Gastroesophageal sphincter (tissue), 3 donors: ENCODE data around the gene CYP3A4.

Experiments used
- CTCF ChIP-seq, 4 experiments: fragments of 200-600 bp in 2 of 4; fragments of 450-650 bp in 2 of 4; sonication (generic) in 1 of 4; IDR thresholded peaks; one replicate each; pipeline ENCODE4 v1.5.1; 2017 to 2019; ENCODE audit warnings: antibody characterized with exemption in 4 of 4, mild to moderate bottlenecking in 2 of 4, moderate library complexity in 2 of 4
- EP300 ChIP-seq: sonication (generic); formaldehyde crosslinking; IDR thresholded peaks from one replicate; pipeline ENCODE4 v1.6.1; 2017; ENCODE audit warnings: antibody characterized with exemption, mild to moderate bottlenecking

GRCh38 chr7:99713995-99714570 lies 69.9 kb downstream of the CYP3A4 start:
- TF ChIP-seq EP300 = no peak
- TF ChIP-seq CTCF (IDR thresholded peaks at IDR 0.05) = no peak
